ENCODE results near the gene KLHL41.
"Not testable (repeated sequence)": the region's sequence is repeated elsewhere in the genome, so short reads cannot be mapped to it uniquely, and the experiment has no call there.

The KLHL41 gene

DNA sequence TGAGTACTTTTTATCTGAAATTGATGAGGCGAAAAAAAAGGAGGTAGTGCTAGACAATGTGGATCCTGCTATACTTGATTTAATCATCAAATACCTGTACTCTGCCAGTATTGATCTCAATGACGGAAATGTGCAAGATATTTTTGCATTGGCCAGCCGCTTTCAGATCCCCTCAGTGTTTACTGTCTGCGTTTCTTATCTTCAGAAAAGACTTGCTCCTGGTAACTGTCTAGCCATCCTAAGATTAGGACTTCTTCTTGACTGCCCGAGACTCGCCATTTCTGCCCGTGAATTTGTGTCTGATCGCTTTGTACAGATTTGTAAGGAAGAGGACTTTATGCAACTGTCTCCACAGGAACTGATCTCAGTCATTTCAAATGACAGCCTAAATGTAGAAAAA is 453 bp downstream of the KLHL41 start:
- DNase-seq (ENCODE audit: low read depth in 3 of 3, low spot score in 1 of 3) = no peak

DNA sequence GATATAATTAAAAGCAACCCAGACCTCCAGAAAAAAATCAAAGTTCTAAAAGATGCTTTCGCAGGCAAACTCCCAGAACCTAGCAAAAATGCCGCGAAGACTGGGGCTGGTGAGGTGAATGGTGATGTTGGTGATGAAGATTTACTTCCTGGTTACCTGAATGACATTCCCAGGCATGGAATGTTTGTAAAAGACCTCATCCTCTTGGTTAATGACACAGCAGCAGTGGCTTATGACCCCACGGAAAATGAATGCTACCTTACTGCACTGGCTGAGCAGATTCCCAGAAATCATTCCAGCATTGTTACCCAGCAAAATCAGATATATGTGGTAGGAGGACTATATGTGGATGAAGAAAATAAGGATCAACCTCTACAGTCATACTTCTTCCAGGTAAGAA is 994 bp downstream of the KLHL41 start:
- DNase-seq (ENCODE audit: low read depth in 3 of 3, low spot score in 1 of 3) = no peak

DNA sequence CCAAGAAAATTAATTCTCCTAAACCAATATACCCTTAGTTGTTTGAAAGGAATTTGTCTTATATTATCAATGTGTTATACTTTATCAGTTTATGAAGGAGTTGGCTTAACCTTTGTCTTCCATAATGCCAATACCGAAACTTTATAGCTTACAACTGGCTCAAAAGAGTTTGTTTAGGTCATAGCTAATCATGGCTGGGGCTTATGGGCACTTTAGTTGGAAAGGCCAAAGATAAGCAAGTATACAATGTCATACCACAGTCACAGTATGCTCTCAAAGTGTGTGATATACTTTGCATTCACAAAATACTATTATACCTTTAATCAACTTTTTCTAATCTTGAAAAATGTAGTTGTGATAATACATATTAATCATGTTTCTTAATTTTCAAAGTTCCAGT is 2.3 kb downstream of the KLHL41 start:
- no peak for DNase-seq (ENCODE audit: low read depth in 3 of 3, low spot score in 1 of 3)

GRCh38 chr2:169512525-169512924 is 3.0 kb downstream of the KLHL41 start:
- no peak for DNase-seq (ENCODE audit: low read depth in 3 of 3, low spot score in 1 of 3)

GRCh38 chr2:169513094-169513493 is 3.6 kb downstream of the KLHL41 start:
- no peak for DNase-seq (ENCODE audit: low read depth in 3 of 3, low spot score in 1 of 3)

- no peak for DNase-seq (ENCODE audit: low read depth in 3 of 3, low spot score in 1 of 3)
Observed at GRCh38 chr2:169513926-169514325, 4.4 kb downstream of the KLHL41 start.

DNA sequence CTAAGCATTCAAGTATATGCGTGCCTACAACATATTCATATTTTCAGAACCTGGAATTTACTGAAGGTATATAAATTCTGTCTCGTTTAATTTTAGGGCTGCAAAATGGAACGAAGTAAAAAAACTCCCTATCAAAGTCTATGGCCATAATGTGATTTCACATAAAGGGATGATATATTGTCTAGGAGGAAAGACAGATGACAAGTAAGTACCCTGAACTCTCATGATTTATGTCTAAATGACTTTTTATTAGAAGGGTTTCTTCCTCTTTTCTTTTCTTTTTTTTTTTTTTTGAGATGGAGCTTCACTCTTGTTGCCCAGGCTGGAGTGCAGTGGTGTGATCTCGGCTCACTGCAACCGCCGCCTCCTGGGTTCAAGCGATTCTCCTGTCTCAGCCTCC is 5.3 kb downstream of the KLHL41 start:
- DNase-seq (ENCODE audit: low read depth in 3 of 3, low spot score in 1 of 3) = not testable (repeated sequence)

GRCh38 chr2:169516488-169516995 is 7.0 kb downstream of the KLHL41 start:
- not testable (repeated sequence) for DNase-seq (ENCODE audit: low read depth in 3 of 3, low spot score in 1 of 3)

- DNase-seq (ENCODE audit: low read depth in 3 of 3, low spot score in 1 of 3) = no peak
Observed at GRCh38 chr2:169520896-169521295, 11.4 kb downstream of the KLHL41 start.

DNA sequence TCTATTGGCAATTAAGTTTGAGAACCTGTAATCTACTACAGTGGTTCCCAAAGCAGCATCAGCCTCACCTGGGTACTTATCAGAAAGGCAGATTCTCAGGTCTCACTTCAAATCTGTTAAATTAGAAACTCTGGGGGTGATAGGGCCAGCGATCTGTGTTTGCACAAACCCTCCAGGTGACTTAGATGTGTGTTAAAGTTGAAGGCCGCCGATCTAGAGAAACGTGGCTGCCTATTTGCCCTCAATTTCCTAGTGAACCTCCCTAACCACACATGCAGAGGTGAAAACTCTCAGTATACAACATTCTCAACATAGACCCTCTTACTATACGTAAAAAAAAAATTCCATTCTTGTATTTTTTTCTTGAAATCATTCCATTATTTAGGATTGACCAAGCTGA is 14.2 kb downstream of the KLHL41 start:
- no peak for DNase-seq (ENCODE audit: low read depth in 3 of 3, low spot score in 1 of 3)

- no peak for DNase-seq (ENCODE audit: low read depth in 3 of 3, low spot score in 1 of 3)
Observed at GRCh38 chr2:169525434-169525833, 15.9 kb downstream of the KLHL41 start.

- no peak for DNase-seq (ENCODE audit: low read depth in 3 of 3, low spot score in 1 of 3)
Observed at GRCh38 chr2:169526451-169526850, 16.9 kb downstream of the KLHL41 start.

- DNase-seq (ENCODE audit: low read depth in 3 of 3, low spot score in 1 of 3) = peak; percentile 15 to 58 (median 39)
Observed at GRCh38 chr2:169528271-169528701, 18.8 kb downstream of the KLHL41 start.

DNA sequence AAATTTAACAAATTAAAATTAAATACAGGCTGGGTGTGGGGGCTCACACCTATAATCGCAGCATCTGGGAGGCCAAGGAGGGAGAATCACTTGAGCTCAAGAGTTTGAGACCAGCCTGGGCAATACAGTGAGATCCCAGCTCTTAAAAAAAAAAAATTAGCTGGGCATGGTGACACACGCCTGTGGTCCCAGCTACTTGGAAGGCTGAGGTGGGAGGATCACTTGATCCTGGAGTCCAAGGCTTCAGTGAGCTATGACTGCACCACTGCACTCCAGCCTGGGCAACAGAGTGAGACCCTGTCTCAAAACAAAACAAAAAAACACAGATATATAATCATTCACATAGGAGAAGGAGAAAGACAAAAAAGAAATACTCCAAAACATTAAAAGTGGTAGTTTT is 30.0 kb downstream of the KLHL41 start:
- not testable (repeated sequence) for DNase-seq (ENCODE audit: low read depth in 3 of 3, low spot score in 1 of 3)

- DNase-seq (ENCODE audit: low read depth in 3 of 3, low spot score in 1 of 3) = no peak
Observed at GRCh38 chr2:169540146-169540545, 30.6 kb downstream of the KLHL41 start.

DNA sequence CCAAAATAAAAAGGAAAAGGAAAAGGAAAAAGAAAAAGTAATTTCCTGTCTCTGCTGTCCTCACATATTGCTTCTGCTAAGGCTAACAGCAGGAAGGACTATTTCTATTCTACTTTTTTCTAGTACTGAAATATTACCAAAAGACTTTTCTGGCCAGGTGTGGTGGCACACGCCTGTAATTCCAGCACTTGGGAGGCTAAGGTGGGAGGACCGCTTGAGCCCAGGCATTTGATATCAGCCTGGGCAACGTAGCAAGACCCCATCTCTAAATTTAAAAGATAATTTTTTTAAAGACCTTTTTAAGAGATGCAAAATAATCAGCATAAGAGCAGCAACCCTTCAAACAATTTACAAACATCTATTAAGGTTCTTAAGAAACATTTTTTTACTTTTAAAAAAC is 32.9 kb downstream of the KLHL41 start:
- no peak for DNase-seq (ENCODE audit: low read depth in 3 of 3, low spot score in 1 of 3)

GRCh38 chr2:169546756-169547155 is 37.3 kb downstream of the KLHL41 start:
- no peak for DNase-seq (ENCODE audit: low read depth in 3 of 3, low spot score in 1 of 3)

DNA sequence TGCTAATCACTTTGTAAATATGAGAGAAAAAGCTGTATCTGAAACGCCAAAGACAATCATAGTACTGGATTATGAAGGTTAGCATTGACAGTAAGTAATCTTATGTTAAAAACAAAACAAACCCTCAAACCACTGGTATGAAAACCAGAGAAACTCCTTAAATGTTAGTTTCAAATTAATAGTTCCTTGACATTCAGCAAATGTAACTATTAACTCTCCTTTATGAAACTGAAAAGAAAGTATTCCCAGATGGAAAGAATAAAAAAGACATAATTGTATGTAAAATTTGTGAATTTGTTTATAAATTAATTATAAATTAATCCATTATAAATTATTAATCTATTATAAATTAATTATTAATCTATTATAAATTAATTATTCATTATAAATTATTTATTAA is 51.9 kb downstream of the KLHL41 start:
- DNase-seq (ENCODE audit: low read depth in 3 of 3, low spot score in 1 of 3) = no peak

DNA sequence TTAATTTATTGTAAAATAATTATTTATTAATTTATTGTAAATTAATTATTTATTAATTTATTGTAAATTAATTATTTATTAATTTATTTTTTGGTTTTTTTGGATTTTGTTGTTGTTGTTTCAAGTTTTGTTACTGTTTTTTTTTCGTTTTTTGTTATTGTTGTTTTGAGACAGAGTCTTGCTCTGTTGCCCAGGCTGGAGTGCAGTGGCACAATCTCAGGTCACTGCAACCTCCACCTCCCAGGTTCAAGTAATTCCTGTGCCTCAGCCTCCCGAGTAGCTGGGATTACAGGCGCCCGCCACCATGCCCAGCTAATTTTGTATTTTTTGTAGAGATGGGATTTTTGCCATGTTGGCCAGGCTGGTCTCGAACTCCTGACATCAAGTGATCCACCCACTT is 52.6 kb downstream of the KLHL41 start:
- DNase-seq (ENCODE audit: low read depth in 3 of 3, low spot score in 1 of 3) = not testable (repeated sequence)

GRCh38 chr2:169562519-169562918 is 53.0 kb downstream of the KLHL41 start:
- DNase-seq (ENCODE audit: low read depth in 3 of 3, low spot score in 1 of 3) = no peak

DNA sequence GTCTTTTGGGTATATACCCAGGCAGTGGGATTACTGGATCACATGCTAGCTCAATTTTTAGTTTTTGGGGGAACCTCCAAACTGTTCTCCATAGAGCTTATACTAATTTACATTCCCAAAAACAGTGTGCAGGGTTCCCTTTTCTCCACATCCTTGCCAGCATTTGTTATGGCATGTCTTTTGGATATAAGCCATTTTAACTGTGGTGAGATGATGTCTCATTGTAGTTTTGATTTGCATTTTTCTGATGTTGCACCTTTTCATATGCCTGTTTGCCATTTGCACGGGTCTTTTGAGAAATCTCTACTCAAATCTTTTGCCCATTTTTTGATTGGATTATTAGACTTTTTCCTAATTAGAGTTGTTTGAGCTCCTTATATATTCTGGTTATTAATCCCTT is 56.2 kb downstream of the KLHL41 start:
- DNase-seq (ENCODE audit: low read depth in 3 of 3, low spot score in 1 of 3) = no peak

DNA sequence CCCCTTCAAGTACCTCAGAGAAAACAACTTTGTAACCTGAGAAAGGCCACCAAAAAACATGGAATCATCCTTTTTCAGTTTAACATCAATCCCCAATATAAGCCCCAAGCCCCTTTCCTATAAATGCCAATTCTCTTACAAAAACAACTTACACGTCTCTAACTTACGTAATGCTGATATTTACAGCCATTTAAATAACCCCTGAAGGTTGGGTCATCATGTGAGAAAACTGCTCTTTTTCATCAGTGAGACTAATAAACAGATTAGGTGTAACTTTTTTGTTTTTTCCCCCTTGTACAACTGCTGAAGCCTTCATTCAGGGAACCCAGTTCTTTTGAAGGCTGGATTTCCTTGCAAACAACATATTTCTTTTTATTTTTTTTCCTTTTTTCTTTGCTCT is 60.4 kb downstream of the KLHL41 start:
- no peak for DNase-seq (ENCODE audit: low read depth in 3 of 3, low spot score in 1 of 3)

DNA sequence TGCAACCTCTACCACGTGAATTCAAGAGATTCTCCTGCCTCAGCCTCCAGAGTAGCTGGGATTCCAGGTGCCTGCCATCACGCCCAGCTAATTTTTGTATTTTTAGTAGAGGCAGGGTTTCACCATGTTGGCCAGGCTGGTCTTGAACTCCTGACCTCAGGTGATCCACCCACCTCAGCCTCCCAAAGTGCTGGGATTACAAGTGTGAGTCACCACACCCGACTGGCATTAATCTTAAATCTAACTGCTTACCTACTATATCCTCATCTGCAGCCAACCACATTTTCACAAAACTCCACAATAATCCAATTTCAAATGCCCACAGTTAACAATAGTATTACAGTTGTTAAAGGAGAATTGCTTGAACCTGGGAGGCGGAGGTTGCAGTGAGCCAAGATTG is 61.2 kb downstream of the KLHL41 start:
- not testable (repeated sequence) for DNase-seq (ENCODE audit: low read depth in 3 of 3, low spot score in 1 of 3)

GRCh38 chr2:169571571-169571970 is 62.1 kb downstream of the KLHL41 start:
- no peak for DNase-seq (ENCODE audit: low read depth in 3 of 3, low spot score in 1 of 3)

All from stimulated activated CD4-positive, alpha-beta T cell treated with anti-CD3 and anti-CD28 coated beads, TNF-alpha, amount 100 ng/mL, for 1 hour (primary cell).